ENCODE data around the gene CREBZF.

- TF ChIP-seq CTCF (tag by site-specific recombination; IDR thresholded peaks at IDR 0.05) (no peak), ZBTB7A (tag by site-specific recombination; IDR thresholded peaks at IDR 0.05; ENCODE audit: low read depth) (no peak), PBX3 (CRISPR knock-in tag; IDR thresholded peaks at IDR 0.05) (no peak)
These were observed 45.4 kb downstream of the CREBZF start for GRCh38 chr11:85619499-85619898.

All from HEK293 (cell line).